GM12878 (cell line): ENCODE measurements around the gene TSHZ3. TPM values are rescaled to one million over a fixed set of nuclear protein-coding genes. Genes with fewer than 3 reads are reported as not detected.

Experiments used
- ATAC-seq: fragments of 200-7000 bp; cut with Tn5 transposase; 3 replicates; pipeline ENCODE4 v1.9.1; 2020; ENCODE audit warnings: mild to moderate bottlenecking, moderate library complexity
- BruUV-seq: library from RNA; stranded (reverse); fragments of 400-500 nt; replicated peaks from 2 replicates; lab custom pipeline; 2021; lab: Mats Ljungman, UMichigan
- CTCF ChIA-PET: fragments of 300-600 bp; sonication (Branson Sonifier 250); formaldehyde crosslinking; extraction: SDS; loops from one replicate; lab custom pipeline; 2021; ENCODE audit warnings: inconsistent platforms; lab: Yijun Ruan, JAX
- POLR2A ChIA-PET: fragments of 350-600 bp; formaldehyde crosslinking; extraction: SDS; loops from one replicate; lab custom pipeline; 2021; ENCODE audit warnings: inconsistent platforms; lab: Charles Lee
- RAD21 ChIA-PET: fragments of 300-600 bp; sonication (Branson Sonifier 250); formaldehyde crosslinking; loops from one replicate; lab custom pipeline; 2023; ENCODE audit warnings: antibody characterized with exemption; ENCODE audit not compliant: unreplicated experiment; lab: Charles Lee
- SMC1A ChIA-PET: fragments of 300-600 bp; sonication (Branson Sonifier 250); formaldehyde crosslinking; loops from one replicate; lab custom pipeline; 2023; ENCODE audit not compliant: unreplicated experiment, uncharacterized antibody; lab: Charles Lee
- DNase-seq: peaks from one replicate; pipeline ENCODE4 v3.0.0-alpha.2; 2011; ENCODE audit warnings: low read depth, low spot score
- FAIRE-seq: peaks from 3 replicates; lab custom pipeline; 2011; peaks lifted over from hg19 to GRCh38; lab: Jason Lieb, UNC
- H2AFZ ChIP-seq: 2 replicates; pipeline ENCODE4 v1.6.0; 2011; ENCODE audit warnings: low read depth, low read length, control low read depth; ENCODE audit not compliant: control insufficient read depth
- H3K27ac ChIP-seq: 2 replicates; pipeline ENCODE4 v1.5.1; 2011; ENCODE audit warnings: control low read depth; ENCODE audit not compliant: control insufficient read depth, insufficient read depth
- H3K27me3 ChIP-seq, 2 experiments: replicated peaks in 1 of 2; 2 replicates each; pipeline versions ENCODE4 v1.6.0 to v1.6.1; 2011; ENCODE audit warnings: low read length in 1 of 2; ENCODE audit not compliant: control insufficient read depth in 2 of 2, insufficient read depth in 2 of 2
- H3K36me3 ChIP-seq, 2 experiments: 2 replicates each; pipeline ENCODE4 v1.5.1; 2011; ENCODE audit warnings: low read length in 1 of 2; ENCODE audit not compliant: control insufficient read depth in 2 of 2, insufficient read depth in 2 of 2
- H3K4me1 ChIP-seq: 2 replicates; pipeline ENCODE4 v1.6.1; 2011; ENCODE audit warnings: mild to moderate bottlenecking, low read length, moderate library complexity, mixed read lengths; ENCODE audit not compliant: control insufficient read depth, insufficient read depth
- H3K4me2 ChIP-seq: 2 replicates; pipeline ENCODE4 v1.6.0; 2011; ENCODE audit warnings: control low read depth; ENCODE audit not compliant: control insufficient read depth, insufficient read depth
- H3K4me3 ChIP-seq: fragments of 200-600 bp; sonication (generic); 2 replicates; pipeline ENCODE4 v1.5.1; 2016
- H3K79me2 ChIP-seq: 2 replicates; pipeline ENCODE4 v1.6.0; 2011; ENCODE audit warnings: low read length; ENCODE audit not compliant: control insufficient read depth, insufficient read depth
- H3K9ac ChIP-seq: 2 replicates; pipeline ENCODE4 v1.8.0; 2011; ENCODE audit warnings: low read length, control low read depth, mixed read lengths; ENCODE audit not compliant: control insufficient read depth, insufficient read depth
- H3K9me3 ChIP-seq: replicated peaks from 3 replicates; pipeline ENCODE4 v1.5.1; 2011; ENCODE audit warnings: mild to moderate bottlenecking, low read length; ENCODE audit not compliant: control insufficient read depth, insufficient read depth
- H4K20me1 ChIP-seq: 2 replicates; pipeline ENCODE4 v1.6.0; 2011; ENCODE audit not compliant: control insufficient read depth, insufficient read depth
- BCLAF1 ChIP-seq: fragments of 450-650 bp; IDR thresholded peaks from 2 replicates; pipeline ENCODE4 v1.6.1; 2017; ENCODE audit warnings: antibody characterized with exemption, mild to moderate bottlenecking, moderate library complexity
- HCFC1 ChIP-seq: fragments of 150-350 bp; IDR thresholded peaks from 2 replicates; pipeline ENCODE4 v1.6.1; 2014; ENCODE audit warnings: low read length
- REST ChIP-seq: IDR thresholded peaks from 2 replicates; pipeline ENCODE4 v1.6.1; 2012; ENCODE audit warnings: mild to moderate bottlenecking, low read depth, low read length
- RUNX3 ChIP-seq: IDR thresholded peaks from 2 replicates; pipeline ENCODE4 v1.6.1; 2012; ENCODE audit warnings: low read length, inconsistent platforms
- whole genome bisulfite sequencing: methylation state at CpG from one replicate; pipeline ENCODE4 v1.1.6; 2016; ENCODE audit warnings: low lambda C conversion rate; ENCODE audit not compliant: insufficient replicate concordance, insufficient coverage; ENCODE audit errors: missing lambda C conversion rate; 5-methylcytosine and 5-hydroxymethylcytosine counted together
- in situ Hi-C: fragments of 300-500 bp; cut with MboI; formaldehyde crosslinking; loops from 9 replicates; pipeline ENCODE4 v1.14.3; 2018; ENCODE audit warnings: mixed read lengths
- intact Hi-C: fragments of 100-400 bp; cut with micrococcal nuclease; formaldehyde crosslinking; loops from one replicate; pipeline ENCODE4 v1.14.2; 2022; ENCODE audit not compliant: unreplicated experiment
- polyA plus RNA-seq, 11 experiments: library from polyadenylated mRNA; depleted of rRNA in 4 of 11; unstranded in 6 of 11; stranded (reverse) in 5 of 11; fragments of >200 nt; fragmentation: Nextera tagmentation in 4 of 11; fragmentation: Illumina TruSeq in 1 of 11; extraction: Ambion mirVana in 4 of 11; extraction: Trizol in 1 of 11; gene quantifications; 1 replicate in 1 of 11; 2 replicates in 10 of 11; pipeline versions ENCODE4 v1.2.1 to v1.2.3, GENCODE V29; 2011 to 2016; ENCODE audit warnings: inconsistent platforms in 2 of 11, missing spikeins in 2 of 11, low read depth in 1 of 11
- total RNA-seq, 4 experiments: library from RNA; depleted of rRNA in 3 of 4; stranded (reverse); fragments of >200 nt in 3 of 4; fragmentation: Illumina TruSeq in 1 of 4; extraction: Trizol in 1 of 4; gene quantifications; 2 replicates each; pipeline versions ENCODE4 v1.2.1 to v1.2.3, GENCODE V29; 2013 to 2021

The TSHZ3 gene
- total and polyA plus RNA-seq, 10 of the 15 experiments (the other 5 are each of a cell fraction or from before 2014, with no cell fraction given), result 0.23 TPM; not detected in 9

GRCh38 chr19:31313291-31314030 is 35.8 kb downstream of the TSHZ3 start:
- in situ Hi-C loops, result no loop called here
- no peaks in the 10 kb centered on the region for H3K79me2 ChIP-seq
- POLR2A ChIA-PET, result no interaction called here
- SMC1A ChIA-PET, result no interaction called here
- CTCF ChIA-PET, result no interaction called here
- no peaks in the 10 kb centered on the region for H4K20me1 ChIP-seq
- FAIRE-seq, result no peak
- ATAC-seq, result no peak
- no peak overlapping the region for H3K4me2 ChIP-seq
- H3K27me3 ChIP-seq, result no peaks in the 10 kb centered on the region
- no peak overlapping the region for H2AFZ ChIP-seq
- RAD21 ChIA-PET, result no interaction called here
- TF ChIP-seq RUNX3, result no peak
- no peak for TF ChIP-seq HCFC1
- no peak for TF ChIP-seq BCLAF1
- no peak for TF ChIP-seq REST
- no peak overlapping the region for H3K4me3 ChIP-seq
- H3K27ac ChIP-seq, result no peak overlapping the region
- H3K9ac ChIP-seq, result no peak overlapping the region
- WGBS, result 48% methylated on average over 20 of the region's 20 CpGs
- intact Hi-C loops, result no loop called here
- no peaks in the 10 kb centered on the region; the same call in 2 of the 3 replicates for H3K9me3 ChIP-seq
- H3K4me1 ChIP-seq, result no peaks in the 10 kb centered on the region
- H3K36me3 ChIP-seq, result no peaks in the 10 kb centered on the region
- no peak for DNase-seq
- no TSS peak for BruUV-seq
